Skeletal muscle cell (primary cell): Measurements from ENCODE around the gene ABCC6.
"Not testable (repeated sequence)": the region's sequence is repeated elsewhere in the genome, so short reads cannot be mapped to it uniquely, and the experiment has no call there.

Experiments
- DNase-seq: peaks from one replicate; pipeline ENCODE4 v3.0.0-alpha.2; 2010; ENCODE audit warnings: low read depth
- H3K4me3 ChIP-seq: 2 replicates; pipeline ENCODE4 v1.5.1; 2011; ENCODE audit warnings: low read depth, mild to moderate bottlenecking, control low read depth, low read length, moderate library complexity

Gene ABCC6

DNA sequence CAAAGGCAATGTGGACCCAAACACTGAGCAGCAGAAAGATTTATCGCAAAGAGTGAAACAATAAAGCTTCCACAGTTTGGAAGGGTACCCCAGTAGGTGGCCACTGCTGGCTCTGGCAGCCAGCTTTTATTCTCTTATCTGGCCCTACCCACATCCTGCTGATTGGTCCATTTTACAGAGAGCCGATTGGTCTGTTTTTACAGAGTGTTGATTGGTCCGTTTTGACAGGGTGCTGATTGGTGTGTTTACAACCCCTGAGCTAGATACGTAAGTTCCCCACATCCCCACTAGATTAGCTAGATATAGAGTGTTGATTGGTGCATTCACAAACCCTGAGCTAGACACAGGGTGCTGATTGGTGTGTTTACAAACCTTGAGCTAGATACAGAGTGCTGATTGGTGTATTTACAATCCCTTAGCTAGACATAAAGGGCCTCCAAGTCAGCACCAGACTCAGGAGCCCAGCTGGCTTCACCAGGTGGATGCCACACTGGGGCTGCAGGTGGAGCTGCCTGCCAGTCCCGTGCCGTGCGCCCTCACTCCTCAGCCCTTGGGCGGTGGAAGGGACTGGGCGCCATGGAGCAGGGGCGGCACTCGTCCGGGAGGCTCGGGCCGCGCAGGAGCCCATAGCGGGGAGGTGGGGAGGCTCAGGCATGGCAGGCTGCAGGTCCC, 119.0 kb downstream of the ABCC6 start:
- H3K4me3 ChIP-seq, DNase-seq: not testable (repeated sequence)

DNA sequence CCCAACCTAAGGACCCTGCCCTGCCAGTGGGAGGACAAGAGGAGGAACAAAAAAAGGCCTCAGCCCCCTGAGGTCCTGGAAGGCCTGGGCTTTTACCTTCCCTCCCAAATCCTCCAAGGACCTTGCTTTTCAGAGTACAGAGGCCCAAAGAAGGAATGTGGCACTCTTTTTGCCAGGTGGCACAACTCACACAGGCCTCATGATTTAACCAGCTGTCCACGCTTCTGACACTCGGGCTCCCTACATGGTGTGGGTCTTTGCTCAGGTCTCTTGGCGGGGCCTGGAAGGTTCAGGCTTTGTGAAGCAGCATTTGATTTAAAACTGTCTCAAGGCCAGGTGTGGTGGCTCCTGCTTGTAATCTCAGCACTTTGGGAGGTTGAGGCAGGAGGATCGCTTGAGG, 120.6 kb downstream of the ABCC6 start:
- DNase-seq = no peak
- H3K4me3 ChIP-seq = no peak overlapping the region

DNA sequence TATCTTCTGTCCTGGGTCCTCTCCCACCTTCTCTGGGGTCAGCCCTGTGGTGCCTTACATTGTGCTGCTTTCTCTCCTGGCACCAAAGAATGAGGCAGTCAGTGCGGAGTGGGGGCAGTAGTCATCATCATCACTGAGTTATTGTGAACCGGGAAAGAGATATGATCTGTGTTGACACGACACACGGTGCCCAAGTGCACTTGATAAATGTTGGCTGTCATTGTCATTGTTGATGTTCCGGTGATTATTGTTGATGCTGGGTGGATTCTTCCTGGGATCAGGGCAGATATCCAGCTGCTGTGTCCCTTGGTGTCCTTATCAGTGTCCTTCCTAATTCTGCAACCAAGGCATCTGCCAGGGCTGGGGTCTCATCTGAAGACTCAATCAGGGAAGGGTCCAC, 121.7 kb downstream of the ABCC6 start:
- no peak overlapping the region for H3K4me3 ChIP-seq
- no peak for DNase-seq

DNA sequence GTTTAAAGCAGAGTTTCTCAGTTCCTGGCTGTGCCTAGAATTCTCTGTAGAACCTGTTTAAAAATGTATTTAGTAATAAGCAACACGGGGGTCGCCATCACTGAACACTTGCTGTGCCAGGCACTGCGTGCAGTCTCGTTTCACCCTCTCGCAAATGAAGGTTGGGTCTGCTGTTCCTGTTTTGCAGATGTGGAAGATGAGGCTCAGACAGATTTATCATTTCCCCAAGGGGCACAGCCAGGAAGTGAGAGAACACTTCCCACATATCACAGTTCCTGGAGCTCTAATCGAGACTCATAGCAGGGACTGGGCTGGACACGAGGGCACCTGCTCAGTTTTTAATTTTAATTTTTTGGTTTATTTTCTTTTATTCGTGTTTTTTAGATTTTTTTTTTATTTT, 122.7 kb downstream of the ABCC6 start:
- H3K4me3 ChIP-seq = no peak overlapping the region

DNA sequence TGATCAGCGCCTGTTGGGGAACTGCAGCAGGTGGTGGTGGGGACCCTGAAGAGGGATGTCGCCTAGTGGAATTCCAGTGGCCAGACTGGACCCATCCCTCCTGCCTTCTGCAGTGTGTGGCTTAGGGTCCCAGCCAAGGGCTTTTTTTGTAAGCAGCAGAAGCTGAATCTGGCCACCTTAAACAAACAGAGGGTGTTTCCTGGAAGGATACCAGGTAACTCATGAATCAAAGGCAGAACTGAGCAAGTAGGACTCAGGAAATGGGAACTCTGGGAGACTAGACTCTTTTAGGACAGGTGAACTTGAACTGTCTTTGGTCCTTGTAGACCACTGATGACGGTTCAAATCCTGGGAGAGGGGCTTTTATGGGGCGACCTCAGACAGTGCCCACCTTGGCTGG, 124.0 kb downstream of the ABCC6 start:
- H3K4me3 ChIP-seq = no peak overlapping the region
- no peak for DNase-seq

More for the DNA sequence above, 122.7 kb downstream of the ABCC6 start:
- no peak for DNase-seq
